Spleen (tissue), 11 donors: ENCODE results near the gene ITGBL1. TPM values are rescaled to one million over a fixed set of nuclear protein-coding genes. Genes with fewer than 3 reads are reported as not detected.

Experiments
- DNase-seq: peaks from one replicate; pipeline ENCODE4 v3.0.0-alpha.2; 2020
- H3K27ac ChIP-seq, 8 donors: fragments of 200-600 bp; sonication (generic) in 7 of 8; 1 replicate in 4 of 8; 2 replicates in 4 of 8; pipeline versions ENCODE4 v1.5.0 to v1.8.0; 2016 to 2021; ENCODE audit warnings: inconsistent platforms in 4 of 8, mild to moderate bottlenecking in 4 of 8, moderate library complexity in 1 of 8
- H3K27me3 ChIP-seq, 7 donors: fragments of 200-600 bp; sonication (generic) in 6 of 7; replicated peaks in 1 of 7; 1 replicate in 4 of 7; 2 replicates in 3 of 7; pipeline versions ENCODE4 v1.5.0 to v1.8.0; 2016 to 2021; ENCODE audit warnings: inconsistent platforms in 3 of 7, mild to moderate bottlenecking in 1 of 7
- H3K36me3 ChIP-seq, 6 donors: fragments of 200-600 bp; sonication (generic) in 5 of 6; 1 replicate in 4 of 6; 2 replicates in 2 of 6; pipeline versions ENCODE4 v1.5.0 to v1.8.0; 2016 to 2021; ENCODE audit warnings: inconsistent platforms in 2 of 6
- H3K4me1 ChIP-seq, 6 donors: fragments of 200-600 bp; sonication (generic) in 5 of 6; 1 replicate in 3 of 6; 2 replicates in 3 of 6; pipeline versions ENCODE4 v1.5.0 to v1.8.0; 2016 to 2021; ENCODE audit warnings: inconsistent platforms in 3 of 6
- H3K4me3 ChIP-seq, 8 donors: fragments of 200-600 bp; sonication (generic) in 7 of 8; 1 replicate in 4 of 8; 2 replicates in 4 of 8; pipeline versions ENCODE4 v1.5.0 to v1.8.0; 2016 to 2021; ENCODE audit warnings: inconsistent platforms in 4 of 8, mild to moderate bottlenecking in 4 of 8, moderate library complexity in 2 of 8
- H3K9me3 ChIP-seq, 8 donors: fragments of 200-600 bp; sonication (generic) in 7 of 8; 1 replicate in 4 of 8; 2 replicates in 4 of 8; pipeline versions ENCODE4 v1.5.0 to v1.8.0; 2016 to 2021; ENCODE audit warnings: inconsistent platforms in 4 of 8
- POLR2A ChIP-seq, 3 donors: fragments of 450-650 bp; IDR thresholded peaks; one replicate each; pipeline ENCODE4 v1.5.1; 2017; ENCODE audit warnings: antibody characterized with exemption in 3 of 3, mild to moderate bottlenecking in 1 of 3
- POLR2AphosphoS5 ChIP-seq, 3 donors: sonication (generic); formaldehyde crosslinking; IDR thresholded peaks; one replicate each; pipeline ENCODE4 v1.5.1; 2017; ENCODE audit warnings: antibody characterized with exemption in 3 of 3
- WGBS, 5 donors: extraction: QIAGEN DNeasy Blood & Tissue Kit in 3 of 5; methylation state at CpG; one replicate each; pipeline versions ENCODE4 v1.1.5 to v1.1.7; 2013 to 2018; 5-methylcytosine and 5-hydroxymethylcytosine counted together
- intact Hi-C: fragments of 100-400 bp; cut with DNase I; formaldehyde crosslinking; loops from one replicate; pipeline ENCODE4 v1.15.0; 2023; ENCODE audit warnings: low total_unique reads
- polyA plus RNA-seq, 3 donors: library from polyadenylated mRNA; stranded (reverse); fragments of 200-250 nt; gene quantifications; one replicate each; pipeline ENCODE4 v1.2.1, GENCODE V29; 2013
- total RNA-seq, 7 donors: library from RNA; depleted of rRNA in 3 of 7; stranded (reverse); fragments of >200 nt in 3 of 7; fragmentation: NEBNext Ultra II Directional in 4 of 7; extraction: Animal tissue kit (Norgen Biotek cat#: 25700) in 4 of 7; gene quantifications; one replicate each; pipeline versions ENCODE4 v1.1.0 to v1.2.1, GENCODE V29; 2016 to 2021
- TF ChIP-seq, protein P1 (sequence below), 11 experiments: fragments of 200-600 bp in 7 of 11; fragments of 450-650 bp in 4 of 11; sonication (generic) in 4 of 11; IDR thresholded peaks in 8 of 11; conservative IDR thresholded peaks in 3 of 11; 1 replicate in 7 of 11; 2 replicates in 4 of 11; pipeline versions ENCODE4 v1.4.0 to v1.8.0; 2016 to 2021; ENCODE audit warnings: antibody characterized with exemption in 11 of 11, inconsistent platforms in 4 of 11, mild to moderate bottlenecking in 1 of 11
- donor health status: healthy with polysubstance abuse.
- donor health status: DM: no; HTN: no; CAD: no; lungs with moderate emphysema.
- donor health status: DM: no; HTN: no; CAD: no.
- donor health status: Bipolar disorder and iron deficiency.
- donor health status: healthy.
- donor health status: DM: no; HTN: no; CAD: no.
- donor health status: DM: yes; HTN: yes; CAD: no.

ITGBL1 gene
- total and polyA plus RNA-seq, 10 donors: 0.48 to 1.6 (median 0.97) TPM; not detected in 1

DNA sequence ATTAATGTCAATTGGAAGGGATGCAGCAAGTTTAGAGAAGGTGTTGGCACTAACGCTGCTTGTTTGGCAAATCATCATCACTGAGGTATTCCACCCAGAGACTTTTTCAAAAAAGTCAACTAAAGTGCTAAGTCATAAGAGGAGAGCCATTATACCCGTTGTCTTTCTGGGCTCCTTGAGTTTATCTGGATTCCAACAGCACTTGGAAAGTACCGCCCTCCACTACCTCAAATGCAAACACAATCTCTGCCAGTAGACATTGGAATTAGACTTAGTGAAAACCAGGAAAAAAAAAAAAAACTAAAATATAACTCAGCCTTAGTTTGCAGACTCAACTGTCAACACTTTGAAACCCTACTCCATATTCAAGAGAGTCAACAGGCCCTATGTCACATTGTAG is 266.0 kb downstream of the ITGBL1 start:
- WGBS, 5 donors: 89 to 97% (median 93%) methylated on average over 3 of the region's 3 CpGs
- DNase-seq: no peak
- H3K4me1 ChIP-seq: no peaks in the 10 kb centered on the region
- no peak overlapping the region for H3K4me3 ChIP-seq
- intact Hi-C loops: no loop called here
- no peaks in the 10 kb centered on the region for H3K9me3 ChIP-seq
- H3K27me3 ChIP-seq: no peaks in the 10 kb centered on the region
- no peak overlapping the region for H3K27ac ChIP-seq
- H3K36me3 ChIP-seq: no peaks in the 10 kb centered on the region
- TF ChIP-seq, protein P1, sequence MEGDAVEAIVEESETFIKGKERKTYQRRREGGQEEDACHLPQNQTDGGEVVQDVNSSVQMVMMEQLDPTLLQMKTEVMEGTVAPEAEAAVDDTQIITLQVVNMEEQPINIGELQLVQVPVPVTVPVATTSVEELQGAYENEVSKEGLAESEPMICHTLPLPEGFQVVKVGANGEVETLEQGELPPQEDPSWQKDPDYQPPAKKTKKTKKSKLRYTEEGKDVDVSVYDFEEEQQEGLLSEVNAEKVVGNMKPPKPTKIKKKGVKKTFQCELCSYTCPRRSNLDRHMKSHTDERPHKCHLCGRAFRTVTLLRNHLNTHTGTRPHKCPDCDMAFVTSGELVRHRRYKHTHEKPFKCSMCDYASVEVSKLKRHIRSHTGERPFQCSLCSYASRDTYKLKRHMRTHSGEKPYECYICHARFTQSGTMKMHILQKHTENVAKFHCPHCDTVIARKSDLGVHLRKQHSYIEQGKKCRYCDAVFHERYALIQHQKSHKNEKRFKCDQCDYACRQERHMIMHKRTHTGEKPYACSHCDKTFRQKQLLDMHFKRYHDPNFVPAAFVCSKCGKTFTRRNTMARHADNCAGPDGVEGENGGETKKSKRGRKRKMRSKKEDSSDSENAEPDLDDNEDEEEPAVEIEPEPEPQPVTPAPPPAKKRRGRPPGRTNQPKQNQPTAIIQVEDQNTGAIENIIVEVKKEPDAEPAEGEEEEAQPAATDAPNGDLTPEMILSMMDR (IDR thresholded peaks at IDR 0.05 in 8 of 11, conservative IDR thresholded peaks at IDR 0.05 in 3 of 11): no peak
- TF ChIP-seq POLR2AphosphoS5 (IDR thresholded peaks at IDR 0.05) (no peak), POLR2A (IDR thresholded peaks at IDR 0.05) (no peak)

DNA sequence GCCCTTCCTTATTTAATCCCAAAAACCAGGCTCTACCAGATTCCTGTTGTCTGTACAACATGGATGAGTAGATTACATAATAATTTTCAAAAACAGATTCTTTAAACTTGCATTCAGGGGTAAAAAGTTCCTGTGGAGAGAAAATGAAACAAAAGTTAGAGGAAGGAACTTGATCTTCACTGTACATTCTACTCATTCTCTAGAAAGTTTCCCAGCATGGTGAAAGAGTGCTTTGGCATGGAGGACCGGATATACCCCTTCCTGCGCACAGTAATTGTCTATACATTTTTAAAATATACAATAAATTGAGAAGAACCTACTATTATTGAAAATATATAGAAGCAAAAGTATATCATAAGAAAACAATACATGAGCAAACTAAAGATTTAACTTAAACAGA is 274.2 kb downstream of the ITGBL1 start:
- intact Hi-C loops: no loop called here
- Histone ChIP-seq H3K4me3 (no peak overlapping the region), H3K27me3 (no peaks in the 10 kb centered on the region), H3K4me1 (no peaks in the 10 kb centered on the region), H3K36me3 (no peaks in the 10 kb centered on the region), H3K27ac (no peak overlapping the region), H3K9me3 (peaks cover 0 to 5% (median 0%) of the 10 kb centered on the region in 8 donors)
- no peak for DNase-seq
- TF ChIP-seq POLR2AphosphoS5 (IDR thresholded peaks at IDR 0.05) (no peak), POLR2A (IDR thresholded peaks at IDR 0.05) (no peak)
- TF ChIP-seq, protein P1 (IDR thresholded peaks at IDR 0.05 in 8 of 11, conservative IDR thresholded peaks at IDR 0.05 in 3 of 11): no peak
- 66 to 81% (median 77%) methylated on average over 2 of the region's 2 CpGs for WGBS, 5 donors

DNA sequence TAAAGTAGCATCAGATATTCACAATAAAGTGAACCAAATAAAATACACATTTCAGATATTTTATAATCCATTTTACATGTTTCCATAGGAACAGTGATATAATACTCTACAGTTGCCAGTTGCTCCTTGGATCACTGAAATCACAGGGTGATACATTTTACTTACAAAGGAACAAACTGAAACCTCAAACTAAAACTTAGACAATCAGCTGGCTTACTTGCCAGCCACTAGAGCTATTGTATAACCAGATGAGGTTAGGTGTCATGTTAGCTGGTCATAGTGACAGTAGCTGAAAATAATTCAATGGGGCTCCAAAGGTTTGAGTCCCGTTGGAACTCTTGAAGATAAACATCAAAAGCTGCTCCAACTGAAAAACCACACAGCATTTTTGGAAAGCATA is 274.6 kb downstream of the ITGBL1 start:
- no peaks in the 10 kb centered on the region for H3K36me3 ChIP-seq
- 46 to 74% (median 60%) methylated on average over 1 of the region's 1 CpG for WGBS, 5 donors
- TF ChIP-seq, protein P1 (IDR thresholded peaks at IDR 0.05 in 8 of 11, conservative IDR thresholded peaks at IDR 0.05 in 3 of 11): no peak
- TF ChIP-seq POLR2AphosphoS5 (IDR thresholded peaks at IDR 0.05): no peak
- TF ChIP-seq POLR2A (IDR thresholded peaks at IDR 0.05): no peak
- DNase-seq: no peak
- H3K27ac ChIP-seq: no peak overlapping the region
- intact Hi-C loops: no loop called here
- H3K4me1 ChIP-seq: no peaks in the 10 kb centered on the region
- peaks cover 0 to 5% (median 0%) of the 10 kb centered on the region in 8 donors for H3K9me3 ChIP-seq
- no peaks in the 10 kb centered on the region for H3K27me3 ChIP-seq
- H3K4me3 ChIP-seq: no peak overlapping the region

DNA sequence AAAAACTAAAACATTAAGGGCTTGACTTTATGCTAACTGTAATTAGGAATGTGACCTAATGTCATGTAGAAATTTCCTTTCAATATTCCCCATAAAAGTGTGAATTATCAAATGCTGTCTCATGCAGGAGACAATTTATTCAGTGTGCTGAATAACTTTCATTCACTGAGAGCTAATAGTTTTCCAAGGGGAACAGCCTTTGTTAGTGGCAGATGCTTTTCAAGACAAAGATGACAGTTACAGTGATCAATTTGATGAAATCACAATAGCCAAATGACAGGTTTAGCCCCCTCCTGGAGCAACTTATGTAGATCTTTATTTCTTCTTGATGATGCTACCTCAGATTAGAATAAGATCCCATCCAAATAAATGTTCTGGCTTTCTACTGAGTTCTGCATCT is 275.5 kb downstream of the ITGBL1 start:
- no peaks in the 10 kb centered on the region for H3K36me3 ChIP-seq
- no peaks in the 10 kb centered on the region for H3K27me3 ChIP-seq
- no peaks in the 10 kb centered on the region for H3K4me1 ChIP-seq
- no peak for DNase-seq
- TF ChIP-seq POLR2AphosphoS5 (IDR thresholded peaks at IDR 0.05) (no peak), POLR2A (IDR thresholded peaks at IDR 0.05) (no peak)
- TF ChIP-seq, protein P1 (IDR thresholded peaks at IDR 0.05 in 8 of 11, conservative IDR thresholded peaks at IDR 0.05 in 3 of 11): no peak
- H3K27ac ChIP-seq: no peak overlapping the region
- H3K4me3 ChIP-seq: no peak overlapping the region
- peaks cover 0 to 5% (median 0%) of the 10 kb centered on the region in 8 donors for H3K9me3 ChIP-seq
- intact Hi-C loops: no loop called here
